ENCODE results near the gene TRMT61B. TPM values are rescaled to one million over a fixed set of nuclear protein-coding genes. Genes with fewer than 3 reads are reported as not detected.

TRMT61B gene
- 16.3 and 21.3 TPM in 2 replicates for total RNA-seq (2014; rRNA removed; shearing (Covaris generic))
- polyA plus RNA-seq (2015; cell fraction: cytosol; rRNA removed) = 11.4 and 13.2 TPM in 2 replicates
- polyA plus RNA-seq (2015; cell fraction: nucleus; rRNA removed) = 12.7 and 16.0 TPM in 2 replicates

DNA sequence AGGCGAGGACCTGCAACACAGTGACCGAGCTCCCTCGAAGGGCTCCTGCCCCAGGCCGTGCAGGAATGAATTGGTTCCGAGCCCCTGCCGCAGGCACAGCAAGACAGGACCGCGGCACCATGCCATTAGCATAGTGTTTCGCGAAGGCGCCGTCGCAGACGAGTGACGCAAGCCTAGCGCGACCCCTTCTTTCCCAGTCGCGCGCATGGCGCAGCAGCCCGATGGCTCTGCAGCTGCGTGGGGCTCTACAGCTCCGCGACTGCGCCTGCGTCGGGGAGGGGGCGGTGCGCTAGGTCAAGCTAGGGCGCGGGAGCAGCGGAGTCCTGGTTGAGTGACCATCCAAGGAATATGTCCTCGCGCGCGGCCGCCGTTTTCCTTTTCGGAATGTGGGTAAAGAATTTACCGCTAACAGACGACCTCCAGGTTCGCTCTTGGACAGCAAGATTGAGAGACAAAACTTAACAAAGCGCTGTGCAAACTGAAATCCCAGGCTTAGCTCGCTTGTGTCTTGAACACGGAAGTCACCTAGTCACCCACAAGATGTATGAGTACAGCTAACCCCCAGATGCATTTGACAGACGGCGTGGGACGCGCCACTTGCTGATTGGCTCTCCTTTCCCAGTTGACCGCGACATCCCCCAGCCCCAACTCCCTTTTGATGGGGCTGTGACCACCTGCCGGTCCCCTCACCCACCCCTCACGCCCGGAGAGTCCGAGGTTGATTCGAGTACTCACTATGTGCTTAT lies at the start of gene TRMT61B:
TSS of gene TRMT61B (minus strand) at position 164 of the 746 bp plus-strand sequence. CDS start at position 132, 32 bp downstream.
- peak; percentile 92 for DNase-seq (ENCODE audit: low read depth)

DNA sequence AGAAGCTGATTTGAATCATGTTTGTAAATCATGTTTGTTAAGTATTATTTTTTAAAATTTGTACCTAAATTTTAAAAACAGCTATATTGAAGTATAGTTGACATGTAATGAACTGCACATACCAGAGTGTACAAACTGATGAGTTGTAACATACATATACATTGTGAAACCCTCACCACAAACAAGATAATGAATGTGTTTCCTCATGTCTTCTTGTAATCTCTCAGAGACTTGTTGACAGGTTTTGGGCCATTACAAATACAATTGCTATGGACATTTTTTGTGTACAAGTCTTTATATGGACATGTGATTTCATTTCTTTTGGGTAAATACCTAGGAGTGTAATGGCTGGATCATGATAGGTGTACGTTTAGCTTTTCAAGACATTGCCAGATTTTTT lies 45.8 kb upstream of the TRMT61B start:
- no peak for DNase-seq (ENCODE audit: low read depth)

GRCh38 chr2:28909655-28910353 lies 39.7 kb upstream of the TRMT61B start:
- DNase-seq (ENCODE audit: low read depth) = no peak

GRCh38 chr2:28908172-28908571 lies 38.1 kb upstream of the TRMT61B start:
- no peak for DNase-seq (ENCODE audit: low read depth)

DNA sequence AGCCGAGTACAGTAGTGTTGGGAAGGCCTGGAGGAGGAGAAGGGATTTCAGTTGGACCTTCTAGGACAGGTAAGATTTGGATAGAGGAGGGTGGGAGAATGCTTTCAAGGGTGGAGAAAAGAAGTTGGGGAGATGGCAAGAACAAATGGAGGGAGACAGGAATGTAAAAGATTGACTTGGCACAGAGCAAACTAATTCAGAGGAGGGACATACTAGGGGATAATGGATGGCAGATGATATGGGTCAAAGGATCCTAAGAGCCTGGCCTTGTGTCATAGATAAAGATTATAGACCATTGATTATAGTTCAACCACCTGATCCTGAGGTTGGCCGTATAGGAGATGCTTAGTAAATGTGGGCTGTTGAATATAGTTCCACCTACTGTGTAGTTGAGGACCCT lies 36.7 kb upstream of the TRMT61B start:
- DNase-seq (ENCODE audit: low read depth) = no peak

DNA sequence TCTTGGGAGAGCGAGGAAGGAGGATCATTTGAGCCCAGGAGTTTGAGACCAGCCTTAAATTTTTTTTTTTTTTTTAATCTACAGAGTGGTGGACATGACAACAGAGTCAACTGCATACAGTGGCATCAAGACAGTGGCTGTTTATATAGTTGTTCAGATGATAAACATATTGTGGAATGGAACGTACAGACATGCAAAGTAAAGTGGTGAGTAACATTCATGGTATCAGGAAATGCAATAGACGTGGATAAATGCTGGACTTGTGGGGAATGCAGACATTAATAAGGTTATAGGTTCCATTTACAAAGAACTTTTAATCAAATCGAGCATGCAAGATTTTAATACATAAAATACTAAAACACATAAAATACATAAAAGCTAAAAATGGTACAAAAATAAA lies 36.3 kb upstream of the TRMT61B start:
- no peak for DNase-seq (ENCODE audit: low read depth)

GRCh38 chr2:28905533-28905932 lies 35.4 kb upstream of the TRMT61B start:
- DNase-seq (ENCODE audit: low read depth) = no peak

DNA sequence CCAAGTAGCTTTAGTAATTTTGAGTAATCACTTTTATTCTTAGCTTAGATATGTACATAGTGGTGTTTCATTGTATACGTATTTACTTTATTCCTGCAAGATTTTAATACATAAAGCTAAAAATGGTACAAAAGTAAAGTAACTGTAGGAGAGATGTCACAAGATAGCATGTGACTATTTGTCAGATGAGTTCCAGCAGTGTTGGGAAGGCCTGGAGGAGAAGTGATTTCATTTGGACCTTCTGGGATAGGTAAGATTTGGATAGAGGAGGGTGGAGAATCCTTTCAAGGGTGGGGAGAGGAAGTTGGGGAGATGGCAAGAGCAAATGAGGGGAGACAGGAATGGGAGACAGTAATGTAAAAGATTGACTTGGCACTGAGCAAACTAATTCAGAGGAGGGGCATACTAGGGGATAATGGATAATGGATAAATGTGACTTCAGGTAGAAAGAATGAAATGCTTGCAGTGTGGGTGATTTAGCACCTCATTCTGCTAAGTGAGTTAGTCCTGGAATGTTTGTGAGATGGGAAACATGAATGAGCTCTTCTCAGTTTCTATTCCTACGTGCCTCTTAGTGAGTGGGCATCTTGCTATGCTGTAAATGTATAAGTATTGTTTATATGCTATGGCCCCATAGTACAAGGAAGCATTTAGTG lies 34.8 kb upstream of the TRMT61B start:
- DNase-seq (ENCODE audit: low read depth) = no peak

DNA sequence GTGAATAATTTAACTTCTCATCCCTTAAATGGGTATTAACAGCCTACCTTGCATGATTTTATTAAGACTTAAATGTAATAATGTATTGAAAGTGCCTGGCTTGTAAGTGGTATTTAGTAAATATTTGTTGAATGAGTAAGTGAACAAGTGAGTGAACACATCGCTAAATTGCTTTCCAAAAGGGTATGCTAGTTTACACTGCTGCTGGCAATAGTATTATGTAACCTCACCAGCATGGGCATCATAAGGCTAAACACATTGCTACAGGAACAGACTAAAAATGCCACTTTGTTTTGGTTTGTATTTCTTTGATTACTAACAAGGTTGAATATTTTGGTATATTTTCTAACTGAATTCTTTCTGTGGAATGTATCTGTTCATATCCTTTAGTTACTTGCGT lies 34.2 kb upstream of the TRMT61B start:
- no peak for DNase-seq (ENCODE audit: low read depth)

DNA sequence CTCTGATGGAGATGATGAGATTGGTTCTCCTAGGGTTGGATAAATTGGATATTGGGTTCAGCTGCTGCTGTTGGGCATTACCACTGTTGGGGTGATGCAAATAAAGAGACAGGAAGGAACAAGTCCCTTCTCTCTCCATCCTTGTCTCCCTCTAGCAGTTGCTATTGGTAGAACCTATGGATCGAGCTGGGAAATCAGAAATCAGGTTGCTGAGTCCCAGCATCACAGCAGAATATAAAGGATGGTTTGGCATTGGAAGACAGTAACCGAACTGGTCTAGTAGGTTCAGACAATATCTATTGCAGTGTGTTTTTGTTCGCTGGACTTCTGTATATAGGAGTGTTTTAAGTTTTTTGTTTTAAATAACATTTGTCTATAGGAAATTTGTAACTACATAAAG lies 32.5 kb upstream of the TRMT61B start:
- no peak for DNase-seq (ENCODE audit: low read depth)

DNA sequence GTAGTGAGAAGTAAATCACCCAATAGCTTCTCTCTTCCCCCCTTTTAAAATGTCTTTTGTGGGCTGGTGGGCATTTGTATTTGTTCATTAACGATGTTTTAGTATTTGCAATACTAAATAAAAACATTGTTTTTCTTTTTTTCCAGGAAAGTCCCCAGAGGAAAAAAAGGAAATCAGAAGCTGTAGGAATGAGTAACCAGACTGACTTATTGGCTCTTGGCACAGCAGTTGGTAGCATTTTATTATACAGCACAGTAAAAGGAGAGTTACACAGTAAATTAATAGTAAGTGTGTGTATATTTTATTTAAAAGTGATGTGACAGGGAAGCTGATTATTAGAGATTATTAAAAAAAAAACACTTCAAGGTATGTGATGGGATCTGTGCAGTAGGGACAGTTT lies 31.7 kb upstream of the TRMT61B start:
- no peak for DNase-seq (ENCODE audit: low read depth)

DNA sequence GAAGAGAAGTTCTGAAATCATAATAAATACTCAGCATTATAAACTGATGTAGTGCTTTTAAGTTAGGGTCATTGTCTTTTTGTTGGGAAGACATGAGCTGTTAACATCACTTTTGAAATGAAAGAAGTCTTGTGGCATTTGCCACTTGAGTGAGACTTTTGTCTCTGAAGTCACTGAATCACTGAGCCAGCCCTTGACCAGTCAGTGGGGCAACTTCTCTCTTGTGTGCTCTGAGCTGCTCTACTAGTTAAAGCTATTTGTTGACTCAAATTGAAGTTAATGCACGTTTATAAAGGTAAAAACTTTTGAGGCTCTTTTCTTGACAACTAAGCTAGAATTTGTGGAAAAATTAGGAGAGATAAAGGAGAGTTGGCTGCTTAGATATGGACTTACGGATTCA lies 31.1 kb upstream of the TRMT61B start:
- DNase-seq (ENCODE audit: low read depth) = no peak

GRCh38 chr2:28898048-28898447 lies 27.9 kb upstream of the TRMT61B start:
- DNase-seq (ENCODE audit: low read depth) = no peak

DNA sequence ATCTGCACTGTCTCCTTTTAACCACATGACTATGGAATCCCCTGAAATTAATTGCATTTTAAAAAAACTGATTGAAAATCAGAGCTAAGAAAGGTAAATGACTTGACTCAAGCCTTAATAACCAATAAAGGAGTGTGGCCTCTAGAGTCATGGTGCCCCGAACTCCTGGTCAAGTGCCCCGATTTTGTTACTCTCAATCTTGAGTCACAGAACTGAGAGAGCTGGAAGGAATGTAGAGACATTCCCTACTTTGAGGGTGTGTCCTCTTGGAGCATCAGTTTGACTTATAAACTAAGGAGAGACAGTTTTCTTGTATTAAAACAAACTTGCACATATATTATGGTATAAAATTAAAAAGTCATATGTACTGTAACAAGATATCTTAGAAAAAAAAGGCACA lies 26.8 kb upstream of the TRMT61B start:
- peak; percentile 54 for DNase-seq (ENCODE audit: low read depth)

- DNase-seq (ENCODE audit: low read depth) = peak; percentile 46
Observed at GRCh38 chr2:28895189-28895893, 25.2 kb upstream of the TRMT61B start.

DNA sequence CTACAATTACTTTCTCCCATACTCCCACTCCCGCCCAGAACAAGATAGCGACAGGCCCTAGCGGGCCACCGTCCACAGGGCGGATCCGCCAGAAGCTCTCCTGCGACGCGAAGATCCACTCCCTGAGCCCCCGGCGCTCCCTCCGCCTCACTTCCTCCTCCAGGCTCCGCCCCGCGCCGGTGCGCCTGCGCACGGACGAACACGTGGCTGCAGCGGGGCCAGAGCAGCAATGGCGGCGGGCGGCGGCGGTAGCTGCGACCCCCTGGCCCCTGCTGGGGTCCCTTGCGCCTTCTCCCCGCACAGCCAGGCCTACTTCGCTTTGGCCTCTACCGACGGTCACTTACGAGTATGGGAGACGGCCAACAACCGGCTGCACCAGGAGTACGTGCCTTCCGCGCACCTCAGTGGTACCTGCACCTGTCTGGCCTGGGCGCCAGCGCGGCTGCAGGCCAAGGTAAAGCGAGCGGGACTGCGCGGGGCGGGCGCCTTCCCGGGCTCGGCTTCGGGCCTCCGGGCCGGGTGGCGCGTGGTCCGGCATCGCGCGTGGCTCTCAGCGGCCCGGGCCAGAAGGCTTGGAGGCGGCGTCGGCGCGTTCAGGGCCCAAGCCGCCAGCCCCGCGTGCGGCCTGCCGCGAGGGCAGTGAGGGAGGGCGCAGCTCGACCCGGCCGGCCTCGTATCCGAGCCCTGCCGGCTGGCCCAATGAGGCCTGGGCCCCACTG lies 24.5 kb upstream of the TRMT61B start, which contains the start of gene WDR43:
TSS of gene WDR43 (plus strand) at position 198 of the 719 bp plus-strand sequence. CDS start at position 230, 32 bp downstream.
- peak; percentile 100 for DNase-seq (ENCODE audit: low read depth)

GRCh38 chr2:28893488-28893887 lies 23.4 kb upstream of the TRMT61B start:
- no peak for DNase-seq (ENCODE audit: low read depth)

DNA sequence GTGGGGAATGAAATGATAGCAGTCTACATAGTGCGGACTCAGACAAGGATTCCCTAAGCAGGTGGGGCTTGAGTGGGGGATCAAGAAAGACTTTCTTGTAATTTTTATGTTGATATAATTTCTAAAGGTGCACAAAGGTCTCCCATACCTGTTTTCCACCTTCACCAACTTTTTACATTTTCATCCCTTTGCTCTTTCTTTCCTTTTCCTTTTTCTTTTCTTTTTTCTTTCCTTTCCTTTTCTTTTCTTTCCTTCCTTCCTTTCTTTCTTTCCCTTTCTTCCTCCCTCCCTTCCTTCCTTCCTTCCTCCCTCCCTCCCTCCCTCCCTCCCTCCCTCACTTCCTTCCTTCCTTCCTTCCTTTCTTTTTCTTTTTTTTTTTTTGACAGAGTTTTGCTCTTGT lies 10.1 kb upstream of the TRMT61B start:
- no peak for DNase-seq (ENCODE audit: low read depth)

GRCh38 chr2:28871620-28872019 lies 1.5 kb upstream of the TRMT61B start:
- no peak for DNase-seq (ENCODE audit: low read depth)

DNA sequence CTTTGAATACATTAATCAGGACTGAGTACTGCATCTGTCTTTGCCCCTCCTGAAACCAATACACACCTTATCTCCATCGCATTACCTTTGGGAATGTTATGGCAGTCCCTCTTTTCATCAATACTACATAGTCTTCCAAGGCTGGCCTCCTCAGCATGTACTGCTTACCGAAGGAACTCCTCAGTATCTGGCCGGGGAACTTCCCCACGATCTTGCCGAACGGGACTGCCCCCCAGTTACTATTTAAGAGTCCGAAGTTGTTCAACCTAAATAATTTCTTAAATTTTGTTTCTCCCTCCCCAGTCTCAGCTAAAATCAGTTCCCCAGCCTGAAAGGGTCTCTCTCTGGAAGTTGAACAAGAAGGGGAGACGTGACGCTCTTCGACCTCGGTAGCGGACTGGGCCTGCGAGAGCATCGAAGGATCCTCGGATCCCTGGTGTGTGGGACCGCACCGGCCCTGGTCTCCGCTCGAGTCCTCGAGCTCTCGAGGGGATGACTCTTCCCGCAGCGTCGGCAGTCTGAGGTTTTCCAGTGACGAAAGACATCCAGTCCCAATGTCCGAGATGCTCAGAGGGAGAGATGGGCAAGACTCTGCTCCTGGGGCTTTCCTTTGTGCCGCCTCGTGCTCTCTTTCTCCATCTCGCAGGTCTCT lies 489 bp downstream of the TRMT61B start:
- no peak for DNase-seq (ENCODE audit: low read depth)

All from HT1080 (cell line).